DND-41 (cell line): ENCODE measurements around the gene RCAN2.

Experiments
- EZH2 ChIP-seq: IDR thresholded peaks from 3 replicates; pipeline ENCODE4 v1.6.1; 2012; ENCODE audit warnings: borderline replicate concordance, low read depth, mild to moderate bottlenecking, moderate library complexity, low read length, inconsistent platforms; ENCODE audit not compliant: severe bottlenecking
- TF ChIP-seq, protein P1 (sequence below): IDR thresholded peaks from 2 replicates; pipeline ENCODE4 v1.5.1; 2012; ENCODE audit warnings: borderline replicate concordance, low read length, moderate library complexity, mild to moderate bottlenecking; ENCODE audit not compliant: poor library complexity, severe bottlenecking; ENCODE audit errors: extremely low read depth

DNA sequence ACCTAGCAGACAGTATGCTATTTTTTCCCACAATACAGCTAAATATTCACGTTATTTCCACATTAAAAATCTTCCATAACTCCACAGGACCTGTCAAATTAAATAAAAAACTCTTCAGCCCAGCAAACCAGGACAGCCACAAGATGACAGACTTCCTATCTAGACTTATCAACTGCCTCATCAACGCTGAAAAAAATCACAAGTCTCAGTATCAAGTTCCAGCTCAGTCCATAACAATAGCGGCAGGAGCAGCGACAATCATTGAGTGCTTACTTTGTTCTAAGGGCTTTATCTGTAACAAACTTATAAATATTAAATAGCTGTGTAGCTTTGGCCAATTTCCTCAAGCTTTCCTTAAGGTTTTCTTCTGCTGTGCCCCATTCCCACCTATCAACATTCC lies 24.7 kb downstream of the RCAN2 start:
- TF ChIP-seq, protein P1, sequence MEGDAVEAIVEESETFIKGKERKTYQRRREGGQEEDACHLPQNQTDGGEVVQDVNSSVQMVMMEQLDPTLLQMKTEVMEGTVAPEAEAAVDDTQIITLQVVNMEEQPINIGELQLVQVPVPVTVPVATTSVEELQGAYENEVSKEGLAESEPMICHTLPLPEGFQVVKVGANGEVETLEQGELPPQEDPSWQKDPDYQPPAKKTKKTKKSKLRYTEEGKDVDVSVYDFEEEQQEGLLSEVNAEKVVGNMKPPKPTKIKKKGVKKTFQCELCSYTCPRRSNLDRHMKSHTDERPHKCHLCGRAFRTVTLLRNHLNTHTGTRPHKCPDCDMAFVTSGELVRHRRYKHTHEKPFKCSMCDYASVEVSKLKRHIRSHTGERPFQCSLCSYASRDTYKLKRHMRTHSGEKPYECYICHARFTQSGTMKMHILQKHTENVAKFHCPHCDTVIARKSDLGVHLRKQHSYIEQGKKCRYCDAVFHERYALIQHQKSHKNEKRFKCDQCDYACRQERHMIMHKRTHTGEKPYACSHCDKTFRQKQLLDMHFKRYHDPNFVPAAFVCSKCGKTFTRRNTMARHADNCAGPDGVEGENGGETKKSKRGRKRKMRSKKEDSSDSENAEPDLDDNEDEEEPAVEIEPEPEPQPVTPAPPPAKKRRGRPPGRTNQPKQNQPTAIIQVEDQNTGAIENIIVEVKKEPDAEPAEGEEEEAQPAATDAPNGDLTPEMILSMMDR: no peak
- TF ChIP-seq EZH2: no peak
